ENCODE measurements around the gene NOX4.
A peak's percentile ranks its signal among the peaks of the same experiment; 100 is the strongest.

NOX4 gene

GRCh38 chr11:89498845-89499448 lies 7.8 kb upstream of the NOX4 start:
- no peaks in the 10 kb centered on the region for H3K36me3 ChIP-seq (ENCODE audit: insufficient read depth, insufficient read length, low read length)
- DNase-seq (ENCODE audit: low read depth, low spot score): no peak
- no peaks in the 10 kb centered on the region for H3K4me1 ChIP-seq (ENCODE audit: insufficient read depth, insufficient read length)
- H3K4me3 ChIP-seq (ENCODE audit: insufficient read length, low read depth): no peak overlapping the region
- H3K27me3 ChIP-seq (ENCODE audit: insufficient read depth, insufficient read length): no peaks in the 10 kb centered on the region
- 0 out of 2 replicates have a peak, but pooled peaks cover 6% of the 10 kb centered on the region for H3K9me3 ChIP-seq (ENCODE audit: insufficient read depth, low read length)
- TF ChIP-seq SUZ12 (IDR thresholded peaks at IDR 0.05; ENCODE audit: extremely low read depth, insufficient read depth, insufficient read length) (no peak), YY1 (IDR thresholded peaks at IDR 0.05; ENCODE audit: insufficient read depth, insufficient read length) (no peak), ZNF274 (IDR thresholded peaks at IDR 0.05; ENCODE audit: low read depth, low read length) (no peak)
- H3K9ac ChIP-seq (ENCODE audit: insufficient read length, low read depth): no peak overlapping the region

- H3K9me3 ChIP-seq (ENCODE audit: insufficient read depth, low read length): 0 out of 2 replicates have a peak, but pooled peaks cover 6% of the 10 kb centered on the region
- H3K9ac ChIP-seq (ENCODE audit: insufficient read length, low read depth): no peak overlapping the region
- peak; percentile 77 for DNase-seq (ENCODE audit: low read depth, low spot score)
- no peaks in the 10 kb centered on the region for H3K36me3 ChIP-seq (ENCODE audit: insufficient read depth, insufficient read length, low read length)
- TF ChIP-seq YY1 (IDR thresholded peaks at IDR 0.05; ENCODE audit: insufficient read depth, insufficient read length) (no peak), SUZ12 (IDR thresholded peaks at IDR 0.05; ENCODE audit: extremely low read depth, insufficient read depth, insufficient read length) (no peak), ZNF274 (IDR thresholded peaks at IDR 0.05; ENCODE audit: low read depth, low read length) (no peak)
- H3K4me1 ChIP-seq (ENCODE audit: insufficient read depth, insufficient read length): no peaks in the 10 kb centered on the region
- H3K27me3 ChIP-seq (ENCODE audit: insufficient read depth, insufficient read length): no peaks in the 10 kb centered on the region
- H3K4me3 ChIP-seq (ENCODE audit: insufficient read length, low read depth): no peak overlapping the region
Observed at GRCh38 chr11:89495951-89496350, 4.8 kb upstream of the NOX4 start.

- Histone ChIP-seq H3K4me3 (ENCODE audit: insufficient read length, low read depth) (no peak overlapping the region), H3K9me3 (ENCODE audit: insufficient read depth, low read length) (no peaks in the 10 kb centered on the region), H3K9ac (ENCODE audit: insufficient read length, low read depth) (no peak overlapping the region), H3K4me1 (ENCODE audit: insufficient read depth, insufficient read length) (no peaks in the 10 kb centered on the region), H3K27me3 (ENCODE audit: insufficient read depth, insufficient read length) (no peaks in the 10 kb centered on the region), H3K36me3 (ENCODE audit: insufficient read depth, insufficient read length, low read length) (peaks cover 5% of the 10 kb centered on the region)
- TF ChIP-seq ZNF274 (IDR thresholded peaks at IDR 0.05; ENCODE audit: low read depth, low read length) (no peak), SUZ12 (IDR thresholded peaks at IDR 0.05; ENCODE audit: extremely low read depth, insufficient read depth, insufficient read length) (no peak), YY1 (IDR thresholded peaks at IDR 0.05; ENCODE audit: insufficient read depth, insufficient read length) (no peak)
- no peak for DNase-seq (ENCODE audit: low read depth, low spot score)
Observed at GRCh38 chr11:89493431-89493830, 2.3 kb upstream of the NOX4 start.

- no peaks in the 10 kb centered on the region for H3K27me3 ChIP-seq (ENCODE audit: insufficient read depth, insufficient read length)
- H3K9ac ChIP-seq (ENCODE audit: insufficient read length, low read depth): peak overlapping the region; percentile 64
- peaks cover 17% of the 10 kb centered on the region for H3K36me3 ChIP-seq (ENCODE audit: insufficient read depth, insufficient read length, low read length)
- TF ChIP-seq YY1 (IDR thresholded peaks at IDR 0.05; ENCODE audit: insufficient read depth, insufficient read length) (no peak), SUZ12 (IDR thresholded peaks at IDR 0.05; ENCODE audit: extremely low read depth, insufficient read depth, insufficient read length) (no peak), ZNF274 (IDR thresholded peaks at IDR 0.05; ENCODE audit: low read depth, low read length) (no peak)
- no peaks in the 10 kb centered on the region for H3K4me1 ChIP-seq (ENCODE audit: insufficient read depth, insufficient read length)
- no peak for DNase-seq (ENCODE audit: low read depth, low spot score)
- H3K9me3 ChIP-seq (ENCODE audit: insufficient read depth, low read length): no peaks in the 10 kb centered on the region
- peak overlapping the region; percentile 50 for H3K4me3 ChIP-seq (ENCODE audit: insufficient read length, low read depth)
Observed at GRCh38 chr11:89490602-89490980, 584 bp downstream of the NOX4 start.

GRCh38 chr11:89489930-89490329 lies 1.2 kb downstream of the NOX4 start:
- no peak overlapping the region for H3K4me3 ChIP-seq (ENCODE audit: insufficient read length, low read depth)
- no peak for DNase-seq (ENCODE audit: low read depth, low spot score)
- peaks cover 19% of the 10 kb centered on the region for H3K36me3 ChIP-seq (ENCODE audit: insufficient read depth, insufficient read length, low read length)
- no peak overlapping the region for H3K9ac ChIP-seq (ENCODE audit: insufficient read length, low read depth)
- no peaks in the 10 kb centered on the region for H3K4me1 ChIP-seq (ENCODE audit: insufficient read depth, insufficient read length)
- H3K9me3 ChIP-seq (ENCODE audit: insufficient read depth, low read length): no peaks in the 10 kb centered on the region
- H3K27me3 ChIP-seq (ENCODE audit: insufficient read depth, insufficient read length): no peaks in the 10 kb centered on the region
- TF ChIP-seq SUZ12 (IDR thresholded peaks at IDR 0.05; ENCODE audit: extremely low read depth, insufficient read depth, insufficient read length) (no peak), YY1 (IDR thresholded peaks at IDR 0.05; ENCODE audit: insufficient read depth, insufficient read length) (no peak), ZNF274 (IDR thresholded peaks at IDR 0.05; ENCODE audit: low read depth, low read length) (no peak)

- Histone ChIP-seq H3K27me3 (ENCODE audit: insufficient read depth, insufficient read length) (no peaks in the 10 kb centered on the region), H3K4me3 (ENCODE audit: insufficient read length, low read depth) (no peak overlapping the region), H3K4me1 (ENCODE audit: insufficient read depth, insufficient read length) (no peaks in the 10 kb centered on the region), H3K36me3 (ENCODE audit: insufficient read depth, insufficient read length, low read length) (peaks cover 19% of the 10 kb centered on the region), H3K9me3 (ENCODE audit: insufficient read depth, low read length) (no peaks in the 10 kb centered on the region), H3K9ac (ENCODE audit: insufficient read length, low read depth) (no peak overlapping the region)
- no peak for DNase-seq (ENCODE audit: low read depth, low spot score)
- no peak for TF ChIP-seq SUZ12 (IDR thresholded peaks at IDR 0.05; ENCODE audit: extremely low read depth, insufficient read depth, insufficient read length)
- no peak for TF ChIP-seq ZNF274 (IDR thresholded peaks at IDR 0.05; ENCODE audit: low read depth, low read length)
- TF ChIP-seq YY1 (IDR thresholded peaks at IDR 0.05; ENCODE audit: insufficient read depth, insufficient read length): no peak
Observed at GRCh38 chr11:89487016-89487415, 4.2 kb downstream of the NOX4 start.

- Histone ChIP-seq H3K4me1 (ENCODE audit: insufficient read depth, insufficient read length) (no peaks in the 10 kb centered on the region), H3K9me3 (ENCODE audit: insufficient read depth, low read length) (no peaks in the 10 kb centered on the region), H3K4me3 (ENCODE audit: insufficient read length, low read depth) (no peak overlapping the region), H3K36me3 (ENCODE audit: insufficient read depth, insufficient read length, low read length) (peaks cover 31% of the 10 kb centered on the region), H3K9ac (ENCODE audit: insufficient read length, low read depth) (no peak overlapping the region), H3K27me3 (ENCODE audit: insufficient read depth, insufficient read length) (no peaks in the 10 kb centered on the region)
- no peak for DNase-seq (ENCODE audit: low read depth, low spot score)
- no peak for TF ChIP-seq SUZ12 (IDR thresholded peaks at IDR 0.05; ENCODE audit: extremely low read depth, insufficient read depth, insufficient read length)
- TF ChIP-seq ZNF274 (IDR thresholded peaks at IDR 0.05; ENCODE audit: low read depth, low read length): no peak
- no peak for TF ChIP-seq YY1 (IDR thresholded peaks at IDR 0.05; ENCODE audit: insufficient read depth, insufficient read length)
Observed at GRCh38 chr11:89484896-89485295, 6.3 kb downstream of the NOX4 start.

All from NT2/D1 (cell line).